GM19099 (cell line): ENCODE measurements around the gene ACP2.

ENCODE experiments used
- POLR2A ChIP-seq: IDR thresholded peaks from 3 replicates; pipeline ENCODE4 v1.6.1; 2011; ENCODE audit warnings: low read depth; ENCODE audit not compliant: insufficient read length; ENCODE audit errors: extremely low read depth

ACP2 gene

DNA sequence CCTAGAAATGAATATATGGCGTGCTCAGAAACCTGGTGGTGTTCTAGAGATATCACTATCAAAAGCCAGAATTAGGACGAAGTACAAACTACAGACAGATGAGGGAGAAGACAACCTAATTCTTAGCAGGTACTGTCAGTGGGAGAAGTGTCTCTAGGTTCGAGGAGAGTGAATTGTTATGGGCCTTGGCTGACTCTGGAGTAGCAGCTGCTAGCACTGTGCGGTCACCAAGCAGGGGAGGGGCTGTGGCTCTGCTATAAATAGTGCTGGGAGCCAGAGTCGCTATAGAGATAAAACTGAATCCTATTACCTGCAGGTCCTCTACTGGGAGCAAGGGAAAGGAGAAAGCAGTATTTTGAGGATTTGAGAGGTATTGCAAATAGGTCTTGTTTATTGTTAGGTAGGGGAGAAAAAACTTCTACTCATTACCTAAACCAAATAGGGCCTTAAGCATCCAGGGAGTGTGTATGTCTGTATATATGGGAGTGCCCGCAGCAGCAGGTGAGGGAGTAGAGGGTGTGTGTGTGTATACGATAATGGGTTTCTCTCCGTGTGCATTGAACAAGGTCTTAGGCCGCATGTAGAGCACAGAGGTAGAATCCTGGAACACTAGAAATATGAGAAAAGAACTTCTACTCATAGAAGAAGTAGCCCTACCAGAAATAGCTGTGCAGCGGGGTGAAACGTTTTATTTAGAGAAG is 23.5 kb upstream of the ACP2 start:
- TF ChIP-seq POLR2A = no peak

DNA sequence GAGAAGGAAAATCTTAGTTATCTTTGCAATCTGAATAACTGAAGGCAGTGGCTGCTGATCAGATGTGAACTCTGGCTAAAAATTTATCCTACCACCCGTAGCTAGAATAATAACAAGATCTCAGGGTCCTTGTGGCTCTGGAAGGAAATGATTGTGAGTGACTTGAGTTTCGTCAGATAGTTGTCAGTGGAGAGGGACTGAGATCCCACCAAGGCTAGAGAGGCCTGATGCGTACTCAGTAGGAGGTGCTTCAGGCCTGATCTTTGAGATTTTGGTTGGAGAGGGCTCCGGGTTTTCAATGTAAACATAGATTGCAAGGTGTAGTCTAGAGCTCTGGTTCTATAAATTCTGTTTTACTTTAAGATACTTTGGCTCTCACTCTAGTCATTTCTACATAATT is 22.7 kb upstream of the ACP2 start:
- no peak for TF ChIP-seq POLR2A

- no peak for TF ChIP-seq POLR2A
Measured at GRCh38 chr11:47270331-47271271, 22.0 kb upstream of the ACP2 start.

DNA sequence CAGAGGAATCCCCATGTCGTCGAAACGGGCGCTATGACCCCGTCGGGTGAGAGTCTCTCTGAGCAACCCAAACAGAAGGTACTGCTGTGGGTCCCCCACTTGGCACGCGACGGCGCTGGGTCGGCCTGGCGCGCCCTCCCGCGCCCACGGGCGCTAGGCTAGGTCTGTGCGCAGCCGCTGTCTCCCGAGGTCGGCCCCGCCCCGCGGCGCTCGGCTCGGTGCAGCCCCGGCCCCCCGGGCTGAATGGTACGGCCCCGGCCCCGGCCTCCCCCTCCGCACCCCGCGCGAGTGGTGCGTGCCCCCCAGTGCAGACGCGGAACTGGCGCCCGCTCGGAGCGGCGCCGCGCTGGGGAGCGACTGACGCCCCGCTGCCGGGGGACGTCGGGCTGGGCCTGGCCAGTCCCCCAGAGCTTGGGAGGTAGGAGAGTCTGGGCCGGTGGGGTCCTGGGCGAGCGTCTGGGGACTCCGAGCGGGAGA is 21.3 kb upstream of the ACP2 start, which contains the start of gene MADD:
Gene MADD, plus strand, starts transcription at position 305 of the 477 bp plus-strand sequence.
- peak; percentile 80 for TF ChIP-seq POLR2A

GRCh38 chr11:47269002-47269828 is 20.6 kb upstream of the ACP2 start:
- TF ChIP-seq POLR2A = no peak

DNA sequence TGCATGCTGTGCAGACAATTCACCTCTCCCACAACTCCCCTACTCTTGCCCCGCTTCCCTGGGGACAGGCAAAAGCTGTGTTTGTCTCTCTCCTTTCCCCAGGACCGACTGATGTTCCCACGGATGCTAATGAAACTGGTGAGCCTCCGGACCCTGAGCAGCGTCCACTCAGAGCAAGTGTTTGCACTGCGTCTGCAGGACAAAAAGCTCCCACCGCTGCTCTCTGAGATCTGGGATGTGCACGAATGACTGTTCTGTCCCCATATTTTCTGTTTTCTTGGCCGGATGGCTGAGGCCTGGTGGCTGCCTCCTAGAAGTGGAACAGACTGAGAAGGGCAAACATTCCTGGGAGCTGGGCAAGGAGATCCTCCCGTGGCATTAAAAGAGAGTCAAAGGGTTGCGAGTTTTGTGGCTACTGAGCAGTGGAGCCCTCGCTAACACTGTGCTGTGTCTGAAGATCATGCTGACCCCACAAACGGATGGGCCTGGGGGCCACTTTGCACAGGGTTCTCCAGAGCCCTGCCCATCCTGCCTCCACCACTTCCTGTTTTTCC is 19.9 kb upstream of the ACP2 start:
- TF ChIP-seq POLR2A = no peak

GRCh38 chr11:47267876-47268275 is 19.3 kb upstream of the ACP2 start:
- no peak for TF ChIP-seq POLR2A

DNA sequence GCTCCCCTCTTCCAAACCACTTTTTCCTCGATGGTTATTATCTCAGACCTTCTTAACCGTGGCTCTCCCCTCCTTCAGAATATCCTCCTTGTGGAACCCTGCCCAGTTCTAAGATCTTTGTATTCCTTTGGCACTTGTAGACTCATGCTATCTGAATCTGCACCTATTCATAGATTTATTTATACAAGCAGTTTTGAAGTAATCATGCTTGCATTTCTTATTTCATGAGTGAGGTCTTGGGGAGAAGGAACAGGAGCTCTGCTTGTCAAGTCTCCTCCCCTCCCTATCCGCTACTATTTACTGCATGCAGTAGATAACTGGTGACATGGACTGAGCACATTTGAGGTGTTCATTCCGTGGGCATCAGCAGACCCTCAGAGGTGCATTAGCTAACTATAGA is 15.9 kb upstream of the ACP2 start:
- TF ChIP-seq POLR2A = no peak

DNA sequence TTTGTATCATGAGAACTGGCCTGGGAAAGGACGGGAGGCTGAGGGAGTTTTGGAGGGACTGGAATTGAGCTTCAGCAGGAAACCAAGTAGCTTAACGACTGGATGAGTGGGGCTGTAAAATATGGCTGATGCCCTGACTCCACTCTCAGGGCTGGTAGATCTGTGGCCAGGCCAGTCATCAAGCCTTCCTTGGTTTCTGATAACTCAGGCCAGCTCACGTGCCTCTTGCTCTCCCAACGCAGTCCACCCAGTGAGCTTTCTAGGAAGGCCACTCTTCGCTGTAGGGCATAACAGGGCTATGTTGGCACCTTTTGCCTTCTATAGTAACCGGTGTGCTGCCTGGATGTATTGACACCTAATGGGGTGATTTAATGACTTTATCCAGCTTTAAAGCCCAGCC is 15.5 kb upstream of the ACP2 start:
- no peak for TF ChIP-seq POLR2A

DNA sequence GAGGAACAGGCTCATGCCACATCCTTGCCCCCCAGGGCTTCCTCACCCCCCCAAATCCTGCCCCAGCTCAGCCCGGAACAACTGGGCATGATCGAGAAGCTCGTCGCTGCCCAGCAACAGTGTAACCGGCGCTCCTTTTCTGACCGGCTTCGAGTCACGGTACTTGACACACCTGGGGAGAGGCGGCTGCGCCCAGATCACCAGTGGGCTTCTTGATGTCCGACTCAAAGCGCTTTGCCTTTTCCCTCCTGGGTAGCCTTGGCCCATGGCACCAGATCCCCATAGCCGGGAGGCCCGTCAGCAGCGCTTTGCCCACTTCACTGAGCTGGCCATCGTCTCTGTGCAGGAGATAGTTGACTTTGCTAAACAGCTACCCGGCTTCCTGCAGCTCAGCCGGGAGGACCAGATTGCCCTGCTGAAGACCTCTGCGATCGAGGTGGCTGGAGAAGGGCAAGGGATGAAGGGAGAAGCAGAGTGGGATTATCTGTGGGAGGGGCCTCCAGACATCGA is 12.7 kb upstream of the ACP2 start:
- TF ChIP-seq POLR2A = no peak

DNA sequence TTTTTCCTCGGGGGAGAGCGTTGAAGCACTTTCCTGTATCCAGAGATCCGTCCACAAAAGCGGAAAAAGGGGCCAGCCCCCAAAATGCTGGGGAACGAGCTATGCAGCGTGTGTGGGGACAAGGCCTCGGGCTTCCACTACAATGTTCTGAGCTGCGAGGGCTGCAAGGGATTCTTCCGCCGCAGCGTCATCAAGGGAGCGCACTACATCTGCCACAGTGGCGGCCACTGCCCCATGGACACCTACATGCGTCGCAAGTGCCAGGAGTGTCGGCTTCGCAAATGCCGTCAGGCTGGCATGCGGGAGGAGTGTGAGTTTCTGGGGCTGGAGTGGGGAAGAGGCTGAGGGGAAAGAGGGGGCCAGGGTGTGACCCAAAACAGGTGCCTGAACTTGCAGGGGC is 11.8 kb upstream of the ACP2 start:
- TF ChIP-seq POLR2A = no peak

GRCh38 chr11:47259232-47259977 is 10.8 kb upstream of the ACP2 start:
- TF ChIP-seq POLR2A = no peak

- no peak for TF ChIP-seq POLR2A
Measured at GRCh38 chr11:47258317-47258902, 9.8 kb upstream of the ACP2 start.
